WTC11 (cell line): ENCODE data around the gene TMEM18. TPM values are rescaled to one million over a fixed set of nuclear protein-coding genes. Genes with fewer than 3 reads are reported as not detected.

Experiments
- ATAC-seq: fragments of 200-7000 bp; cut with Tn5 transposase; 2 replicates; pipeline ENCODE4 v1.10.0; 2021; ENCODE audit warnings: mild to moderate bottlenecking, moderate library complexity
- CTCF ChIA-PET: fragments of 300-600 bp; sonication (Branson Sonifier 250); formaldehyde crosslinking; loops from one replicate; lab custom pipeline; 2021; ENCODE audit warnings: antibody characterized with exemption; lab: Charles Lee
- POLR2A ChIA-PET: fragments of 350-600 bp; sonication (Branson Sonifier 250); formaldehyde crosslinking; loops from one replicate; lab custom pipeline; 2021; ENCODE audit warnings: antibody characterized with exemption; lab: Charles Lee
- DNase-seq: peaks from one replicate; pipeline ENCODE4 v3.0.0; 2021; ENCODE audit warnings: low spot score
- H3K27ac Mint-ChIP-seq: 2 replicates; pipeline ENCODE4 v1.8.0; 2021; ENCODE audit warnings: mixed read lengths
- H3K27me3 Mint-ChIP-seq: 2 replicates; pipeline ENCODE4 v1.8.0; 2021; ENCODE audit warnings: low read depth, mild to moderate bottlenecking, moderate library complexity, mixed read lengths
- H3K36me3 Mint-ChIP-seq: 2 replicates; pipeline ENCODE4 v1.8.0; 2021; ENCODE audit warnings: mixed read lengths
- H3K4me1 Mint-ChIP-seq: 2 replicates; pipeline ENCODE4 v1.8.0; 2022; ENCODE audit warnings: mixed read lengths
- H3K4me3 Mint-ChIP-seq: 2 replicates; pipeline ENCODE4 v1.8.0; 2021; ENCODE audit warnings: mild to moderate bottlenecking, moderate library complexity, mixed read lengths
- H3K9me3 Mint-ChIP-seq: 2 replicates; pipeline ENCODE4 v1.8.0; 2021; ENCODE audit warnings: mixed read lengths
- ATF1 ChIP-seq: sonication (generic); formaldehyde crosslinking; IDR thresholded peaks from 2 replicates; pipeline ENCODE4 v1.8.1; 2023; ENCODE audit warnings: mild to moderate bottlenecking, moderate library complexity, missing genetic modification reagents
- EMX1 ChIP-seq: fragments of 250-450 bp; sonication (Bioruptor Pico); IDR thresholded peaks from 2 replicates; pipeline ENCODE4 v1.8.0; 2021; ENCODE audit warnings: mild to moderate bottlenecking
- FOXK1 ChIP-seq: sonication (generic); formaldehyde crosslinking; IDR thresholded peaks from 2 replicates; pipeline ENCODE4 v1.8.0; 2022; ENCODE audit warnings: mild to moderate bottlenecking, moderate library complexity, missing genetic modification reagents
- NFE2L1 ChIP-seq: sonication (generic); formaldehyde crosslinking; IDR thresholded peaks from 2 replicates; pipeline ENCODE4 v1.8.1; 2023; ENCODE audit warnings: missing genetic modification reagents
- NFYB ChIP-seq: sonication (generic); formaldehyde crosslinking; conservative IDR thresholded peaks from 2 replicates; pipeline ENCODE4 v1.8.0; 2022; ENCODE audit warnings: low read depth, missing genetic modification reagents
- PRRX2 ChIP-seq: fragments of 250-450 bp; sonication (Bioruptor Pico); IDR thresholded peaks from 2 replicates; pipeline ENCODE4 v1.8.0; 2021; ENCODE audit warnings: mild to moderate bottlenecking
- RELA ChIP-seq: sonication (generic); formaldehyde crosslinking; IDR thresholded peaks from 2 replicates; pipeline ENCODE4 v1.8.1; 2022; ENCODE audit warnings: missing genetic modification reagents, mild to moderate bottlenecking, borderline replicate concordance
- SP1 ChIP-seq: sonication (generic); formaldehyde crosslinking; conservative IDR thresholded peaks from 2 replicates; pipeline ENCODE4 v1.8.1; 2022; ENCODE audit warnings: missing genetic modification reagents
- TCF7 ChIP-seq: sonication (generic); formaldehyde crosslinking; IDR thresholded peaks from 2 replicates; pipeline ENCODE4 v1.8.0; 2022; ENCODE audit warnings: mild to moderate bottlenecking, low read depth, missing genetic modification reagents, moderate library complexity
- ZNF121 ChIP-seq: sonication (generic); formaldehyde crosslinking; IDR thresholded peaks from 2 replicates; pipeline ENCODE4 v1.8.0; 2023; ENCODE audit warnings: missing genetic modification reagents
- ZNF396 ChIP-seq: fragments of 250-450 bp; sonication (Bioruptor Pico); IDR thresholded peaks from 2 replicates; pipeline ENCODE4 v1.8.0; 2021; ENCODE audit warnings: mild to moderate bottlenecking, moderate library complexity, borderline replicate concordance
- ZNF416 ChIP-seq: fragments of 250-450 bp; sonication (Bioruptor Pico); IDR thresholded peaks from 2 replicates; pipeline ENCODE4 v1.9.0; 2021; ENCODE audit warnings: mild to moderate bottlenecking, inconsistent platforms
- total RNA-seq: library from RNA; stranded (reverse); gene quantifications from 3 replicates; pipeline ENCODE4 v1.2.3, GENCODE V29; 2021
- TF ChIP-seq, protein P1 (sequence below): sonication (generic); formaldehyde crosslinking; IDR thresholded peaks from 2 replicates; pipeline ENCODE4 v1.8.1; 2022; ENCODE audit warnings: low read depth, mild to moderate bottlenecking, moderate library complexity, missing genetic modification reagents, borderline replicate concordance
- TF ChIP-seq, protein P2 (sequence below): sonication (generic); formaldehyde crosslinking; IDR thresholded peaks from 2 replicates; pipeline ENCODE4 v1.8.1; 2023; ENCODE audit warnings: mild to moderate bottlenecking, missing genetic modification reagents, borderline replicate concordance
- TF ChIP-seq, protein P3 (sequence below): sonication (generic); formaldehyde crosslinking; IDR thresholded peaks from 2 replicates; pipeline ENCODE4 v1.8.1; 2023; ENCODE audit warnings: mild to moderate bottlenecking, missing genetic modification reagents
- TF ChIP-seq, protein P4 (sequence below): sonication (generic); formaldehyde crosslinking; IDR thresholded peaks from 2 replicates; pipeline ENCODE4 v1.8.0; 2022; ENCODE audit warnings: mild to moderate bottlenecking, missing genetic modification reagents
- TF ChIP-seq, protein P5 (sequence below): fragments of 250-450 bp; sonication (Bioruptor Pico); IDR thresholded peaks from 2 replicates; pipeline ENCODE4 v1.9.0; 2021; ENCODE audit warnings: moderate library complexity, mild to moderate bottlenecking, inconsistent platforms, borderline replicate concordance
- TF ChIP-seq, protein P6 (sequence below): sonication (generic); formaldehyde crosslinking; IDR thresholded peaks from 2 replicates; pipeline ENCODE4 v1.8.1; 2022; ENCODE audit warnings: low read depth, missing genetic modification reagents, borderline replicate concordance
- TF ChIP-seq, protein P7 (sequence below): sonication (generic); formaldehyde crosslinking; IDR thresholded peaks from 2 replicates; pipeline ENCODE4 v1.8.1; 2022; ENCODE audit warnings: mild to moderate bottlenecking, moderate library complexity, missing genetic modification reagents

TMEM18 gene
- total RNA-seq, 1 experiment from 2014 or later: 24.0 TPM

DNA sequence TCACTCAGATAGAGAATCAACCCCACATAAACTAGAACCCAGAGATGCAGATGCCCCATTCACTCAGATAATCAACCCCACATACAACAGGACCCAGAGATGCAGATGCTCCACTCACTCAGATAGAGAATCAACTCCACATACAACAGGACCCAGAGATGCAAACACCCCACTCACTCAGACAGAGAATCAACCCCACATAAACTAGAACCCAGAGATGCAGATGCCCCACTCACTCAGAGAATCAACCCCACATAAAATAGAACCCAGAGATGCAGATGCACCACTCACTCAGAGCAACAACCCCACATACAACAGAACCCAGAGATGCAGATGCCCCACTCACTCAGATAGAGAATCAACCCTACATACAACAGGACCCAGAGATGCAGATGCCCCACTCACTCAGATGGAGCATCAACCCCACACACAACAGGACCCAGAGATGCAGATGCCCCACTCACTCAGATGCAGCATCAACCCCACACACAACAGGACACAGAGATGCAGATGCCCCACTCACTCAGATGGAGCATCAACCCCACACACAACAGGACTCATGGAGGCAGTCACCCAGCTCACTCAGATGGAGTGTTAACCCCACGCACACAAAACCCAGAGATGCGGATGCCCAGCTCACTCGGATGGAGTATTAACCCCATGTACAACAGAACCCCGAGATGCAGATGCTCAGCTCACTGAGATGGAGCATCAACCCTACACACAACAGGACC, 11.7 kb downstream of the TMEM18 start (continued):
- TF ChIP-seq, protein P1, sequence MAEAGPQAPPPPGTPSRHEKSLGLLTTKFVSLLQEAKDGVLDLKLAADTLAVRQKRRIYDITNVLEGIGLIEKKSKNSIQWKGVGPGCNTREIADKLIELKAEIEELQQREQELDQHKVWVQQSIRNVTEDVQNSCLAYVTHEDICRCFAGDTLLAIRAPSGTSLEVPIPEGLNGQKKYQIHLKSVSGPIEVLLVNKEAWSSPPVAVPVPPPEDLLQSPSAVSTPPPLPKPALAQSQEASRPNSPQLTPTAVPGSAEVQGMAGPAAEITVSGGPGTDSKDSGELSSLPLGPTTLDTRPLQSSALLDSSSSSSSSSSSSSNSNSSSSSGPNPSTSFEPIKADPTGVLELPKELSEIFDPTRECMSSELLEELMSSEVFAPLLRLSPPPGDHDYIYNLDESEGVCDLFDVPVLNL (CRISPR knock-in tag): no peak
- TF ChIP-seq ZNF121 (no peak), FOXK1 (CRISPR knock-in tag) (no peak), ATF1 (no peak), ZNF396 (CRISPR knock-in tag) (no peak), NFE2L1 (no peak)
- TF ChIP-seq, protein P2, sequence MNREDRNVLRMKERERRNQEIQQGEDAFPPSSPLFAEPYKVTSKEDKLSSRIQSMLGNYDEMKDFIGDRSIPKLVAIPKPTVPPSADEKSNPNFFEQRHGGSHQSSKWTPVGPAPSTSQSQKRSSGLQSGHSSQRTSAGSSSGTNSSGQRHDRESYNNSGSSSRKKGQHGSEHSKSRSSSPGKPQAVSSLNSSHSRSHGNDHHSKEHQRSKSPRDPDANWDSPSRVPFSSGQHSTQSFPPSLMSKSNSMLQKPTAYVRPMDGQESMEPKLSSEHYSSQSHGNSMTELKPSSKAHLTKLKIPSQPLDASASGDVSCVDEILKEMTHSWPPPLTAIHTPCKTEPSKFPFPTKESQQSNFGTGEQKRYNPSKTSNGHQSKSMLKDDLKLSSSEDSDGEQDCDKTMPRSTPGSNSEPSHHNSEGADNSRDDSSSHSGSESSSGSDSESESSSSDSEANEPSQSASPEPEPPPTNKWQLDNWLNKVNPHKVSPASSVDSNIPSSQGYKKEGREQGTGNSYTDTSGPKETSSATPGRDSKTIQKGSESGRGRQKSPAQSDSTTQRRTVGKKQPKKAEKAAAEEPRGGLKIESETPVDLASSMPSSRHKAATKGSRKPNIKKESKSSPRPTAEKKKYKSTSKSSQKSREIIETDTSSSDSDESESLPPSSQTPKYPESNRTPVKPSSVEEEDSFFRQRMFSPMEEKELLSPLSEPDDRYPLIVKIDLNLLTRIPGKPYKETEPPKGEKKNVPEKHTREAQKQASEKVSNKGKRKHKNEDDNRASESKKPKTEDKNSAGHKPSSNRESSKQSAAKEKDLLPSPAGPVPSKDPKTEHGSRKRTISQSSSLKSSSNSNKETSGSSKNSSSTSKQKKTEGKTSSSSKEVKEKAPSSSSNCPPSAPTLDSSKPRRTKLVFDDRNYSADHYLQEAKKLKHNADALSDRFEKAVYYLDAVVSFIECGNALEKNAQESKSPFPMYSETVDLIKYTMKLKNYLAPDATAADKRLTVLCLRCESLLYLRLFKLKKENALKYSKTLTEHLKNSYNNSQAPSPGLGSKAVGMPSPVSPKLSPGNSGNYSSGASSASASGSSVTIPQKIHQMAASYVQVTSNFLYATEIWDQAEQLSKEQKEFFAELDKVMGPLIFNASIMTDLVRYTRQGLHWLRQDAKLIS (CRISPR knock-in tag): no peak
- TF ChIP-seq, protein P3, sequence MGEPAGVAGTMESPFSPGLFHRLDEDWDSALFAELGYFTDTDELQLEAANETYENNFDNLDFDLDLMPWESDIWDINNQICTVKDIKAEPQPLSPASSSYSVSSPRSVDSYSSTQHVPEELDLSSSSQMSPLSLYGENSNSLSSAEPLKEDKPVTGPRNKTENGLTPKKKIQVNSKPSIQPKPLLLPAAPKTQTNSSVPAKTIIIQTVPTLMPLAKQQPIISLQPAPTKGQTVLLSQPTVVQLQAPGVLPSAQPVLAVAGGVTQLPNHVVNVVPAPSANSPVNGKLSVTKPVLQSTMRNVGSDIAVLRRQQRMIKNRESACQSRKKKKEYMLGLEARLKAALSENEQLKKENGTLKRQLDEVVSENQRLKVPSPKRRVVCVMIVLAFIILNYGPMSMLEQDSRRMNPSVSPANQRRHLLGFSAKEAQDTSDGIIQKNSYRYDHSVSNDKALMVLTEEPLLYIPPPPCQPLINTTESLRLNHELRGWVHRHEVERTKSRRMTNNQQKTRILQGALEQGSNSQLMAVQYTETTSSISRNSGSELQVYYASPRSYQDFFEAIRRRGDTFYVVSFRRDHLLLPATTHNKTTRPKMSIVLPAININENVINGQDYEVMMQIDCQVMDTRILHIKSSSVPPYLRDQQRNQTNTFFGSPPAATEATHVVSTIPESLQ (CRISPR knock-in tag): no peak

DNA sequence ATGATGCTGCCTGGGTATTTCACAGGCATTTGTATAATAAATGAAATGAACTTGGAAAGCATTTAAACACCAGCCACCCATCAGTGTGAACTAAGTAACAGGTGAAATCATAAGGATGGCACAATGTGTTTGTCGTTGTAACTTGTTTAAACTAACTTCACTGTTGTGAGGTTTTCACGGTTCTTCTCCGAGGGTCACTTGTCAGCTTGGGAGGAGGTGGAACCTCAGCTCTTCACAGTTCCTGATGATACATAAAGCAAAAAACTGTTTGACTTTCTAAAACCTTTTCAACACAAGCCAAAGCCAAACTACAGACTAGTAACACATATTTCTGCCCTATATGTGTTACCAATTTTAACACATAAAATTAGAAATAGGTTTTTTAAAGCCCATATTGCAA, 13.1 kb downstream of the TMEM18 start:
- Mint-ChIP-seq H3K27ac (no peak overlapping the region), H3K4me1 (no peaks in the 10 kb centered on the region), H3K27me3 (peaks cover 9% of the 10 kb centered on the region; the same call in 1 of the 2 replicates), H3K9me3 (peaks cover 16% of the 10 kb centered on the region), H3K36me3 (peaks cover 51% of the 10 kb centered on the region), H3K4me3 (no peak overlapping the region)
- CTCF ChIA-PET: no interaction called here
- no peak for DNase-seq
- POLR2A ChIA-PET: no interaction called here
- no peak for ATAC-seq
- TF ChIP-seq TCF7: no peak
- TF ChIP-seq, protein P4, sequence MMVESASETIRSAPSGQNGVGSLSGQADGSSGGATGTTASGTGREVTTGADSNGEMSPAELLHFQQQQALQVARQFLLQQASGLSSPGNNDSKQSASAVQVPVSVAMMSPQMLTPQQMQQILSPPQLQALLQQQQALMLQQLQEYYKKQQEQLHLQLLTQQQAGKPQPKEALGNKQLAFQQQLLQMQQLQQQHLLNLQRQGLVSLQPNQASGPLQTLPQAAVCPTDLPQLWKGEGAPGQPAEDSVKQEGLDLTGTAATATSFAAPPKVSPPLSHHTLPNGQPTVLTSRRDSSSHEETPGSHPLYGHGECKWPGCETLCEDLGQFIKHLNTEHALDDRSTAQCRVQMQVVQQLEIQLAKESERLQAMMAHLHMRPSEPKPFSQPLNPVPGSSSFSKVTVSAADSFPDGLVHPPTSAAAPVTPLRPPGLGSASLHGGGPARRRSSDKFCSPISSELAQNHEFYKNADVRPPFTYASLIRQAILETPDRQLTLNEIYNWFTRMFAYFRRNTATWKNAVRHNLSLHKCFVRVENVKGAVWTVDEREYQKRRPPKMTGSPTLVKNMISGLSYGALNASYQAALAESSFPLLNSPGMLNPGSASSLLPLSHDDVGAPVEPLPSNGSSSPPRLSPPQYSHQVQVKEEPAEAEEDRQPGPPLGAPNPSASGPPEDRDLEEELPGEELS (CRISPR knock-in tag): no peak
- TF ChIP-seq, protein P5, sequence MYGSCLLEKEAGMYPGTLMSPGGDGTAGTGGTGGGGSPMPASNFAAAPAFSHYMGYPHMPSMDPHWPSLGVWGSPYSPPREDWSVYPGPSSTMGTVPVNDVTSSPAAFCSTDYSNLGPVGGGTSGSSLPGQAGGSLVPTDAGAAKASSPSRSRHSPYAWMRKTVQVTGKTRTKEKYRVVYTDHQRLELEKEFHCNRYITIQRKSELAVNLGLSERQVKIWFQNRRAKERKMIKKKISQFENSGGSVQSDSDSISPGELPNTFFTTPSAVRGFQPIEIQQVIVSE (CRISPR knock-in tag): no peak
- no peak for TF ChIP-seq NFE2L1
- TF ChIP-seq, protein P6, sequence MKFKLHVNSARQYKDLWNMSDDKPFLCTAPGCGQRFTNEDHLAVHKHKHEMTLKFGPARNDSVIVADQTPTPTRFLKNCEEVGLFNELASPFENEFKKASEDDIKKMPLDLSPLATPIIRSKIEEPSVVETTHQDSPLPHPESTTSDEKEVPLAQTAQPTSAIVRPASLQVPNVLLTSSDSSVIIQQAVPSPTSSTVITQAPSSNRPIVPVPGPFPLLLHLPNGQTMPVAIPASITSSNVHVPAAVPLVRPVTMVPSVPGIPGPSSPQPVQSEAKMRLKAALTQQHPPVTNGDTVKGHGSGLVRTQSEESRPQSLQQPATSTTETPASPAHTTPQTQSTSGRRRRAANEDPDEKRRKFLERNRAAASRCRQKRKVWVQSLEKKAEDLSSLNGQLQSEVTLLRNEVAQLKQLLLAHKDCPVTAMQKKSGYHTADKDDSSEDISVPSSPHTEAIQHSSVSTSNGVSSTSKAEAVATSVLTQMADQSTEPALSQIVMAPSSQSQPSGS (CRISPR knock-in tag): no peak
- TF ChIP-seq EMX1 (CRISPR knock-in tag): no peak
- TF ChIP-seq SP1 (CRISPR knock-in tag): no peak
- TF ChIP-seq, protein P7, sequence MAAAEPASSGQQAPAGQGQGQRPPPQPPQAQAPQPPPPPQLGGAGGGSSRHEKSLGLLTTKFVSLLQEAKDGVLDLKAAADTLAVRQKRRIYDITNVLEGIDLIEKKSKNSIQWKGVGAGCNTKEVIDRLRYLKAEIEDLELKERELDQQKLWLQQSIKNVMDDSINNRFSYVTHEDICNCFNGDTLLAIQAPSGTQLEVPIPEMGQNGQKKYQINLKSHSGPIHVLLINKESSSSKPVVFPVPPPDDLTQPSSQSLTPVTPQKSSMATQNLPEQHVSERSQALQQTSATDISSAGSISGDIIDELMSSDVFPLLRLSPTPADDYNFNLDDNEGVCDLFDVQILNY: no peak
- TF ChIP-seq RELA (CRISPR knock-in tag): no peak
- TF ChIP-seq, protein P3 (CRISPR knock-in tag): no peak
- no peak for TF ChIP-seq ZNF416 (CRISPR knock-in tag)
- TF ChIP-seq PRRX2 (CRISPR knock-in tag): no peak
- no peak for TF ChIP-seq NFYB (CRISPR knock-in tag)
